Measurements from ENCODE around the gene FASTKD2.

Gene FASTKD2

GRCh38 chr2:206765242-206766056, at the start of gene FASTKD2, which contains the start of gene MDH1B:
TSS of gene FASTKD2 (plus strand) at chr2:206765606. CDS start at chr2:206766694, 1,088 bp downstream.
TSS of gene MDH1B (minus strand) at chr2:206765328. CDS start at chr2:206765271, 57 bp downstream.
- no peak for DNase-seq

- DNase-seq, result no peak
Observed at GRCh38 chr2:206716623-206717022, 48.8 kb upstream of the FASTKD2 start.

- DNase-seq, result no peak
Observed at GRCh38 chr2:206718296-206718695, 47.1 kb upstream of the FASTKD2 start, which contains the start of gene DYTN. TSS of gene DYTN (minus strand) at chr2:206718396. CDS start at chr2:206718279, 117 bp downstream.

- DNase-seq, result no peak
Observed at GRCh38 chr2:206721256-206721920, 44.0 kb upstream of the FASTKD2 start.

- no peak for DNase-seq
Observed at GRCh38 chr2:206723288-206723687, 42.1 kb upstream of the FASTKD2 start.

GRCh38 chr2:206727287-206727686, 38.1 kb upstream of the FASTKD2 start:
- no peak for DNase-seq

GRCh38 chr2:206728277-206729199, 36.9 kb upstream of the FASTKD2 start:
- DNase-seq, result no peak

- DNase-seq, result no peak
Observed at GRCh38 chr2:206733341-206733740, 32.1 kb upstream of the FASTKD2 start.

- no peak for DNase-seq
Observed at GRCh38 chr2:206736935-206737334, 28.5 kb upstream of the FASTKD2 start.

- DNase-seq, result no peak
Observed at GRCh38 chr2:206739271-206739670, 26.1 kb upstream of the FASTKD2 start.

- DNase-seq, result no peak
Observed at GRCh38 chr2:206740800-206741199, 24.6 kb upstream of the FASTKD2 start.

GRCh38 chr2:206756816-206757215, 8.6 kb upstream of the FASTKD2 start:
- no peak for DNase-seq

GRCh38 chr2:206764673-206765241, 649 bp upstream of the FASTKD2 start:
- DNase-seq, result no peak

GRCh38 chr2:206766057-206766930, 888 bp downstream of the FASTKD2 start:
- no peak for DNase-seq

- DNase-seq, result no peak
Observed at GRCh38 chr2:206774871-206775270, 9.5 kb downstream of the FASTKD2 start.

GRCh38 chr2:206776432-206776831, 11.0 kb downstream of the FASTKD2 start:
- no peak for DNase-seq

GRCh38 chr2:206780671-206781070, 15.3 kb downstream of the FASTKD2 start:
- DNase-seq, result no peak

GRCh38 chr2:206783718-206784117, 18.3 kb downstream of the FASTKD2 start:
- no peak for DNase-seq

GRCh38 chr2:206784559-206785353, 19.4 kb downstream of the FASTKD2 start:
- DNase-seq, result no peak

- no peak for DNase-seq
Observed at GRCh38 chr2:206790311-206790935, 25.0 kb downstream of the FASTKD2 start.

Data from cortex of kidney (tissue), 1 donor.